Inflammatory macrophage (primary cell): Measurements from ENCODE around the gene SSU72.
"Not testable (repeated sequence)": the region's sequence is repeated elsewhere in the genome, so short reads cannot be mapped to it uniquely, and the experiment has no call there.

ENCODE experiments used
- DNase-seq, 2 donors: peaks; one replicate each; pipeline ENCODE4 v3.0.0-alpha.2; 2020 to 2022

Gene SSU72

DNA sequence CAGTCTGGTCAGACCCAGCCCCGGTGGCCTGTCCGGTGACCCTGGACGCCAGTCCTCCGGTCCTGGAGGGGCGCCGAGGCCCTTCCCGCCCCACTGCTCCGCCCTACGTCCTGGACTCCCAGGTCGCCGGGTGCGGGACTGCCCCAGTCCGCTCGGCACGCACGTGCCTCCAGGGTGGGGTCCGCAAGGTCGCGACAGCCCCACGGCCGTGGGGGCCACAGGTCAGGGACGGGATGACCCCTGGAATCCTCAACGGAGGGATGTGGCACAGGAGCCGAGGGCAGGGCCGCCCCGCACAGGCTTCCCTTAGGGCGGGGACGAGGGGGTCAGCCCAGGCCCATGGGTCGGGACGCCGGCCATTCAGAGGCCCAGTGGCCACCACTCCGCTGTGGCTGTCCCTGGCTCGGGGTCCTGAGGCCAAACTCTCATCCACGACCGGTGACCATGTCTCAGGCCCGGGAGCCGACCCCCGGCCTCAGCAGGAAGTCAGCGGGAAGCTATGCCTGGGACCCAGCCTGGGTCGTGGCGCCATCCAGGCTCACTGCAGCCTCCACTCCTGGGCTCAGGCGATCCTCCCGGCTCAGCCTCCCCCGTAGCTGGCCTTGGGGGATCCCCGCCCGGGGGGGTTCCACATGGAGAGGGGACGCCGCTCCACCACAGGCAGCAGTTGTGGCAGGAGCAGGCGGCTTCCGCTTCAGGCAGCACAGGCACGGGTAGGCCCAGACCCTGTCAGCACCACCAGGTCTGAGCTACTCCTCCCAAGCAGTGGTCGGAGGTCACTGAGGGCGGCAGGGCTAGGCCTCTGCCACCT lies 33.6 kb downstream of the SSU72 start:
- DNase-seq: no peak

- no peak for DNase-seq
These were observed 34.4 kb downstream of the SSU72 start, which contains the start of gene TMEM240 for GRCh38 chr1:1540090-1540817. Gene TMEM240 (minus strand): TSS chr1:1540624. CDS start chr1:1540346, 278 bp downstream.

DNA sequence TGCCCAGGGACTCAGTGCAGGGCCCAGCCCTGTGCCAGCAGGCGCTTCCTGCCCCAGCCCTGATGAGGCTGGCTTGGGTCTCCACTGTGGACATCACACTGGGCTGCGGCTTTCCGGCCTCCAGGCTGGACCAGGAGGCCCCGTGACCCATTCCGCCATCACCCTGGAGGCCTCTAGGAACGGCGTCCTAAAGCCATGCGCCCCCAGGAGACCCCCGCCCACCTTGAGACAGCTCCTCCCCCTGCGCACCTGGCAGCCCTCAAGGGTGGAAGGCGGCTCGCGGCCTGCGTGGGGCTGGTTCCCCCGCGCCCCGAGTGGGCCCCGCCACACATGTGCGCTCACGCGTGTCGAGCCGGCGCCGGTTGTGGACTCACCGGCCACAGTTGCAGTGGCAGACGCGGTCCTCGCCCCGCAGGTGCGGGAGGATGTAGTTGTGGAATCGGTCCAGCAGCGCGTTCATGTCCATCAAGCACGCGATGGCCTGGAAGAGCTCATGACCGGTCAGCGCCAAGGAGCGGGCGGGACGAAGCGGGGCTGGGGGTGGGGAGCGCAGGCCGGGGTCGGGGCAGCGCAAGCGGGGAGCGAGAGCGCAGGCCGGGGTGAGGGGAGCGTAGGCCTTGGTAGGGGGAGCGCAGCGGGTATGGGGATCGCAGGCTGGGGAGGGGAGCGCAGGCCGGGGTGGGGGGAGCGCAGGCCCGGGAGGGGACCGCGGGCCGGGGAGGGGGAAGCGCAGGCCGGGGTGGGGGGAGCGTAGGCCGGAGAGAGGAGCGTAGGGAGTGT lies 35.2 kb downstream of the SSU72 start:
- no peak for DNase-seq

DNA sequence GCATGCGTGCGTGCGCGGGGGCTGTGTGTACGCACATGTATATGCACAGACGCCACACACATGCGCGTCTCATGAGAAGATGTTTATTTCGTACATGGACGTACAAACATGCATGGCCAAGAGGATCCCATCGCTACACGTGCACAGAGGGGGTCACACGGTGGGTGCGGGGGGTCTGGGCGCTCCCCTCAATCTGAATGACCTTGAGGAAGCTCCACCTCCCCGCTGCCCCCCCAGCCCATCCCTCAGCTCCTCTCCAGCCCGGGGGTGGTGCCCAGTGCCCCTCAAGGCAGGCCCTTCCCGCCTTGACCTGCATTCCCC lies 35.7 kb downstream of the SSU72 start:
- no peak for DNase-seq

DNA sequence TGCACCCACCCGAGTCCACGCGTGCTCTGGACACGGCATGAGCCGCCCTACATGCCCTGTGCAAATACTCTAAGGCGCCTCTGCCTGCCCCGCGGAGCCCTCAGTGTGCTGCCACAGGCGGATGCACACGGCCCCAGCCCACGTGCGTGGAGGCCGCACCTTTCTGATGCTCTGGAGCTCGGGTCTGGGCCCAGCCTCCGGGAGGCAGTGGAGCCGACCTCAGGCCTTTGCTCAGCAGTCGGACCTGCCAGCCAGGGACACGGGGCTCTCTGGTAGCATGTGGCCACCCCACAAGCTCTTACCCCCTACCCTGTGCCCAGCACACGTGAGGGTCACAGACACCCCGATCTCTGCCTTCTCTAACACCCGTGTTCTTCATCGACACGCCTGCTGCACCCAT lies 36.3 kb downstream of the SSU72 start:
- no peak for DNase-seq

GRCh38 chr1:1537626-1538250 lies 36.9 kb downstream of the SSU72 start:
- no peak for DNase-seq

- no peak for DNase-seq
These were observed 37.6 kb downstream of the SSU72 start for GRCh38 chr1:1536938-1537546.

DNA sequence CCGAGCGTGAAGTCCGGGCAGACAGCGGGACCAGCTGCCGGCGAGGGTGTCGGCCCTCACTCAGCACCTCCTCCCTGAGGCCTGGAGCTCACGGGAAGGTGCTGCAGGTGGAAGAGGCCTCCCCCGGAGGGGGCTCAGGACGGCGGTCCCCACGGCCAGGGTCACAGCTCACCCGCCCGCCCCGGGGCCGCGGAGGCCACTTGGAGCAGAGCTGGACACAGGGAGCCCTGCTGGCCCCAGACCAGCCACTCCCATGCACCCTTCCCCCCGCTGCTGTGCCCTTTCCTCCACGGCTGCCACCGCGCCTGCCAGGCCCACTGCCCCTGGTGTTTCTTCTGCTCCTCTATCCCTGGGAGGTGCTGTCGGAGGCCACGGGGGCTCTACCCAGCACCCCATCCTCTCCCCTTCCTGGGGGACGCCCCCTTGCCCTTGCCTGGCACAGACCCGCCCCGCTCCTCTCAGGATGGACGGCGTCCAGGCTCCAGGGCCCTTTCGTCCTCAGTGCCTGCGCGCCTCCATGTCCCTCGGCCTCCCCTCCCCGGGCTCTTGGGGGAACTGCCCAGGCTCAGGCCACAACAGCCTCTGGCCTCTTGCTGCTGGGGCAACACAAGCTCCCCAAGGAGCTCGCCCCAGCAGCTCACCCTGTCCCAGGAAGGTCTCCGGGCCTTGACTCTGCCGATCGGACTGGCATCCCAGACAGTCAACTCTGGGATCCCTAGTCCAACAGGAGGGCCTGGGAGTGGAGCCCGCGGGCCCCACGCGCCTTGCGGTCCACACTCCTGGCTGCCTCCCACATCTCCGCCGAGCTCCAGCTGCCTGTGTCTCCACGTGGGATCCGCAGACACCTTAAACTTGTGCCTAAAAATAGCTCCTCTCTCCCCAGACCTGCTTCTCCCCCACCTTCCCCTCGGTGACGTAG lies 38.4 kb downstream of the SSU72 start:
- no peak for DNase-seq

GRCh38 chr1:1535201-1536018 lies 39.3 kb downstream of the SSU72 start:
- no peak for DNase-seq

DNA sequence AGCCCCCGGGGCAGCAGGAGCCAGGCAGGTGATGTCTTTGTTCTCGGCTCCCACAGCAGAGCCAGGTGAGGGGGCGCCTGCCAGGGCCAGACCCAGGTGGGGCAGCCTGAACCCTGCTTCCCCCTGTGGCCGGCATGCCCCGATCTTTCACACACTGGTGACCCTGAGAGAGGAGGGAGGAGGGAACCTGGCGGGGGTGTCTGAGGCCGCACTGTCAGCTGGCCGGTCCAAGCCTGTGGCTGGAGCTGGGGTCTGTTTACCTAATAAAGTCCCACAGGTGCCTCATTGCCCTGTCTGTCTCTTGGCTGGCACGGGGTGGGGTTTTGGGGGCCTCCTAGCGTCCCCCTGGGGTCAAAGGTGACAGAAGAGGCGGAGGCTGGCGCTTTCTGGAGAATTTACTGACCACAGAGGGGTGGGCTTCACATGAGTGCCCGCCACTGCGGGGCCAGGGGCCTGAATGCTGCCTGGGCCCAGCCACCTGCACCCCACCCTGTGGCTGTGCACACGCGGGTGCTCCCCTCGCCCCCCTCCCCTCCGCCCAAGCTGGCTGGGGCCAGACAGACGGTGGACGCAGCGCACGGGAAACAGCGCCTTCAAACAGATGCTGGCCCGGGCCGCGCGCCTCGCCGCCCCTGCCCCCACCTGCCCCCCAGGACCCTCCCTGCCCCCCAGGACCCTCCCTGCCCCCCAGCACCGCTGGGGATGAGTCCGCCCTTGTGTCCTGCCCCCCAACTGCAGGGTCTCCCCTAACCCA lies 40.1 kb downstream of the SSU72 start:
- DNase-seq: no peak

DNA sequence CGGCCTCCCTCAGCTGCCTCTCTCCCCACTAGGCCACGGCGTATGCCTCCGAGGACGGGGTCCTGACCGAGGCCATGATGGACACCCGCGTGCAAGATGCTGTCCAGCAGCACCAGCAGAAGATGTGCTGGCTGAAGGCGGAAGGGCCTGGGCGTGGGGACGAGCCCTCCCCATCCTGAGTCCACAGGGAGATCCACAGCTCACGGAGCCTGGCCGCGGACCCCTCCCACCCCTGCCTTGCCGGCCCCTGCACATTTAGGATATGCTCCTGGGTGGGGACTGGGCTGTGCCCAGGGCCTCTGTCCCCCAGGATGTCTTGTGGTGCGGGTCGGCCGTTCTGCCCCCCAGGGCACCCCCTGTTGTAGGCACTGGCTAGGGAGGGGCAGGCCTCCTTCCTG lies 40.8 kb downstream of the SSU72 start:
- not testable (repeated sequence) for DNase-seq

DNA sequence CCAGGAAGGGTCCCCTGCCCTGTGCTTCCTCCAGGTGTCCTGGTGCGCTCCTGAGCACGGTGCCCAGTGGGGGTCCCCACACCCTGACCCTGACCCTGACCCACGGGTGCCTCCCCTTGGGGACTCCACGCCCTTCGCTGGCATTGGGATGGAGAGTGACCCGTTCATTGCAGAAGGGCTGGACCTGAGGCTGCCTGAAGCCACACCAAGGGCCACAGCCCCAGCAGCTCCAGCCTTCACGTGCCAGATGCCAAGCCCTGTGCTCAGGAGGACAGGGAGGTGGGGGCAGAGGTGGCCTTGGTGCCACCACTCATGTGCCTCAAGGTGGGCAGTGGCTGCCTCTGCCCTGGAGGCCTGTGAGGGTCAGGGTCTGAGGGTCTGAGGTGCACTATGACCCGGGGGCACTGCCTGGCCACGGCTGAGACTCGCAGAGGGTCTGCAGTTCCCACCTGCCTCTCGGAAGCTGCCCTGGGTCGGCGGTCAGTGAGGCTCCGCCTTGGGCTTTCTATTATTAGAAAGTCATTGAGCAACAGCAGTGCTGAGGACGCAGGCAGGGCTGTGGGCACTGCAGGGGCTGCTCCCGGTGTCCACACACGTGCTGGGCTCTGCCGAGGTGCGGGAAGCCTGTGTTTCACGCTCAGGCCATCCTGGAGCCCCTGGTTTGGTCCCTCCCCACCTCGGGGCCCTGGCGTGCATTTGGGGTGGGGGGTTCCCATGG lies 41.3 kb downstream of the SSU72 start:
- DNase-seq: not testable (repeated sequence)

- no peak for DNase-seq
These were observed 42.7 kb downstream of the SSU72 start for GRCh38 chr1:1531947-1532346.

DNA sequence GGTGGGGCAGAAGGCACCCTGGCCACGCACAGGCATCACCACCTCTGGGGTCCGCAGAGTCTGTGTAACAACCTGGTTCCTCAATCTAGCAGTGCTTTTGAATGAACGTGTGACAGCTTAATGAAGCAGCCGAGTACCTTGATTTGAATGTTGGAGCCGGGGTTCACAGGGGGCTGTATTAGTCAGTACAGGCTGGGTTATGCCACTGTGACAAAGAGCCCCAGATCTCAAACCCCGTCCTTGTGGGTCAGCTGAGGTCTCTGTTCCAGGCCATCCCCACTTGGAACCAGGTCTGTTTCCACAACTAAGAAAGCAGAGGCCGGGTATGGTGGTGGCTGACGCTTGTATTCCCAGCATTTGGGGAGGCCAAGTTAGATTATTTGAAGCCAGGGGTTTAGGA lies 44.7 kb downstream of the SSU72 start:
- DNase-seq: no peak

- no peak for DNase-seq
These were observed 45.3 kb downstream of the SSU72 start for GRCh38 chr1:1529321-1529720.

DNA sequence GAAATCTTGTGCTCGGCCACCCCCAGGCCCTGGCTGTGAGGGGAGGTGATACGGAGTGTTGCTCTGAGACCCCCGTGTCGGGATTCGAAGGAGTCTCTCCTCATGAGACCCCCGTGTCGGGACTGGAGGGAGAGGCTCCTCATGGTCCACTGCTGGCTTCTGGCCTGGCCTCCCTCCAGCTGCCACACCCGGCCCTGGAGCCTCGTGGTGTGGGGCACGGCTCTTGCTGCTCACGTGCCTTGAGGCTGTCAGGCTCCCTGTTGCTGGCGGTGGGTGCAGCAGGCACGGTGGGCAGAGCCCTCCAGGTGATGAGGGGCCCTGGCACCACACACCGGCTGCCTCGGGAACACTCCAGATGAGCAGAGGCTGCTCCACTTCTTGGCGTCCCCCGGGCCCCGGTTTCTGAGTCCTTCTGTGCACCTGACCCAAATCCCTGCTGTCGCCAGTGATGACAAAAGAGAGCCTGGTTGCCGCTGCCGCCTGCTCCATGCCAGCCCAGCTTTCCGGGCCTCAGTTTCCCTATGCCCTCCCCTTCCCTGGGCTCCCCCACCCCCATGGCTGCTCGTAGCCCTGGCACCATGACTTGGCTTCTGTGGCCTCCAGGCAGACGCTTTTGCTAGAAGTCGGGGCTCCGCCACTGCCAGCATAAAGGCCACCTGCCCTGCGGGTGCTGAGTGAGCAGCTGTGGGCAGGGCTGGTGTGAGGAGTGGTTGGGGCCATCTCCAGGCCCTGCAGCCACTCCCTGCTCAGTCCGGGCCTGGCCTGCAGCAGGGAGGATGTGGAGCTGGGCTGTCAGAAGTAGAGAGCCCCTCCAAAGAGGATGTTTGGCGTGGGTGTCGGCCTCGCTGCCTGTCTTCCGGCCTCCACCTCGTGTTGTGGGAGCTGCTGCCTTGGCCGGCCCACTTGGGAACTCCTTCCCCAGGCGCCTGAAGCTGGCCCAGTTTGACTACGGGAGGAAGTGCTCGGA lies 46.1 kb downstream of the SSU72 start:
- no peak for DNase-seq

GRCh38 chr1:1527092-1527816 lies 47.4 kb downstream of the SSU72 start:
- no peak for DNase-seq
